ENCODE data around the gene PRKCH.

The PRKCH gene

GRCh38 chr14:61475316-61475715, 153.9 kb downstream of the PRKCH start:
- peak; percentile 63 for DNase-seq (ENCODE audit: low spot score)

DNA sequence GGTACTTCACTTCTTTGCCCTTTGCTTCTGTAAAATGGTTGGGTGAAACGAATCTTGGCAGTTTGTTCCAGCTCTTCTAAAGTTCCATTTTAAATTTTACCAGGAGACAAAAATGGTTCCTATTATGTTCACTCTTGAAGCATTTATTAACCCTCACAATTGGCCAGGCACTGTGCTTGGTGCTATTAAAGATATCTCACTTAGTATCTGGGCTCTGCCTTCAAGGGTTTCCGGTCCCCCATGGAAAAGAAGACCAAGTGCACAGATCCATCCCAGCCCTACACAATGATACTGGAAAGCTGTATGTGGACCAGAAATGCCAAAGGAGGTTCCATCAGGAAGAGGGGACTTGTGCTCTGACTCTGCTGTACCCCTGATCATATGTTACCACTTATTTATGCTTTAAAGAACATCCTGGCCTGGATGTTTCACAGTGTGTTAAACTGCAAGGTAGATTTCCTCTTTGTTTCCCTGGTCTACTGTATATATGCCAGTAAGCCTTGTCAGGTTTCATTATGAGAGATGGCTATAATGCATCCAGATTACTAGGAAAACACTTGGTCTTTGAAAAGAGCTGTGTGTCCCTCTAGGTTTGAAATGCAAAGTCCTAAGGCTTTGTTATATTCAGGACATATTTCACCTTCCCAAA, 154.8 kb downstream of the PRKCH start:
- DNase-seq (ENCODE audit: low spot score), result no peak

DNA sequence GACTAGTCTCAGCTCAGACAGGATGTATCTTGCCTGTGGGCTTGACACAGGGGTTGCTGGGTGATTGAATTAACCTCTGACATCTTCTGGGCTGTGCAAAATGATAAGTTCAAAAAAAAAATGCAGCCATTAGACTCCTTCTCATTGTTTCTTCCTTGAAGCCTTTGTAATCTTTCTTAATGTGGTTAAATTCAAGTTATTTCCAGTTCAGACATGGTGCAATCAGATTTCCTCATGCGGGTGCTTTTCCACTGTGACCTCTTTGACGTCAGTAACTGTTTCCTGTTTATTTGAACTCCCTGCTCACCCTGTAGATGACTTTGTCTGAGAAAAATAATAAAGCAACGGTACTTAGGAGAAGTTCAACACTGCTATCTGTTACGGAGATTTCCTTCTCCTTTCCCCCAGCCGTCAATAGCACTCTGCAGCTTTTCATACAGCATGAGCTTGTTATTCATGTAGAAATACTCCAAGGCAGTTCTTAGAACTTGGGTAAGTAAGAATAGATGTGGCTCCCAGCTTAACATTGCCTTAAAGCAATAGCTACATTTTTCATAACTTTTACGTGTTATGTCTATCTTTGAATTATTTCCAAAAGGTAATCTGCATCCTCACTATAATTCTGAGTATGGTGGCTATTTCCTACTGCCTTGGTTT, 155.5 kb downstream of the PRKCH start:
- peak; percentile 87 for DNase-seq (ENCODE audit: low spot score)

GRCh38 chr14:61477712-61478462, 156.5 kb downstream of the PRKCH start:
- DNase-seq (ENCODE audit: low spot score), result no peak

GRCh38 chr14:61478971-61479473, 157.6 kb downstream of the PRKCH start:
- no peak for DNase-seq (ENCODE audit: low spot score)

GRCh38 chr14:61479746-61480502, 158.5 kb downstream of the PRKCH start:
- DNase-seq (ENCODE audit: low spot score), result no peak

DNA sequence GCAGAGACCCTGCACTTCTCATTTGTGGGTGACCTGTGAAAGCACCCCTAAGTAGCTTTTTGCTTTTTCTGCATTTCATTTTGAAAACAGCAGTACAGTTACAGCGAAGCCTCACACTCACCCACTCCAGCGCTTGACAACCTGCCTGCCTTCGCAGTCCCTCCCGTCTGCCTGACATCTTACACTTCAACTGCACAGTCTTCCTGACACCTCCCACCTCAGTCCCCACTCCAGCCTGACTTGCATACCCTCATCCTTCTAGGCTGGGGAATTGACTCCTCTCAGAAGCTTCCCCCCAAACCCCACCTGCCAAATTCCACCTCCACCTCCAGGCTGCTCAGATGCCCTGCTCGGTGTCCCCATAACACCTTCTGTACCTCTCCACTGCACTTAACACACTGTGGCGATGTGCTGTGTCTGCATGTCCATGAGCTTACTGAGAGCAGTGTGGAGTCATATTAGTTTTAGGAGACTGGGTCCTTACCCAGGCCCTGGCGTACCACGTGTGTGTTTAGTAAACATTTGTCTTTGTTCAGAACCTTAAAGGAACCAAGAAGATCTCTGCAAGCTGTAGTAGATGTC, 159.4 kb downstream of the PRKCH start:
- DNase-seq (ENCODE audit: low spot score), result no peak

- DNase-seq (ENCODE audit: low spot score), result no peak
Observed at GRCh38 chr14:61481701-61482100, 160.3 kb downstream of the PRKCH start.

GRCh38 chr14:61482348-61483206, 161.2 kb downstream of the PRKCH start:
- DNase-seq (ENCODE audit: low spot score), result no peak

GRCh38 chr14:61483476-61483875, 162.1 kb downstream of the PRKCH start:
- no peak for DNase-seq (ENCODE audit: low spot score)

DNA sequence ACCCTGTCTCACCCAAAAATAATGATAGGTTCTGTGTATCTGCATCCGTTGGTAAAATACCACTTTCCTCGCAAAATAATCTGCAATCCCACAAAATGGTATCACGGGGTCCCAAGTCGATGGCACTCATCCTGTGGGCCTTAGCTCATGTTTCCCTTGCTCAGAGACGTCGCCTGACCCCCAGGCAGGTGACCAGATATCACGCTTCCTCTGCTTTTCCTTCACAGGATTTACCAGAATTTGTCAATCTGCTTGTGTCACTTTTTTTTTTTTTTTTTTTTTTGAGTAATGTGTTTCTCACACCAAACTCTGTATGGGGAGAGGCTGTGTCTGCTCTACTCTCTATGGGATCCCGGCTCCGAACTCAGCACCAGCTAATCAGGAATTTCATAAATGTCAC, 162.7 kb downstream of the PRKCH start:
- DNase-seq (ENCODE audit: low spot score), result no peak

DNA sequence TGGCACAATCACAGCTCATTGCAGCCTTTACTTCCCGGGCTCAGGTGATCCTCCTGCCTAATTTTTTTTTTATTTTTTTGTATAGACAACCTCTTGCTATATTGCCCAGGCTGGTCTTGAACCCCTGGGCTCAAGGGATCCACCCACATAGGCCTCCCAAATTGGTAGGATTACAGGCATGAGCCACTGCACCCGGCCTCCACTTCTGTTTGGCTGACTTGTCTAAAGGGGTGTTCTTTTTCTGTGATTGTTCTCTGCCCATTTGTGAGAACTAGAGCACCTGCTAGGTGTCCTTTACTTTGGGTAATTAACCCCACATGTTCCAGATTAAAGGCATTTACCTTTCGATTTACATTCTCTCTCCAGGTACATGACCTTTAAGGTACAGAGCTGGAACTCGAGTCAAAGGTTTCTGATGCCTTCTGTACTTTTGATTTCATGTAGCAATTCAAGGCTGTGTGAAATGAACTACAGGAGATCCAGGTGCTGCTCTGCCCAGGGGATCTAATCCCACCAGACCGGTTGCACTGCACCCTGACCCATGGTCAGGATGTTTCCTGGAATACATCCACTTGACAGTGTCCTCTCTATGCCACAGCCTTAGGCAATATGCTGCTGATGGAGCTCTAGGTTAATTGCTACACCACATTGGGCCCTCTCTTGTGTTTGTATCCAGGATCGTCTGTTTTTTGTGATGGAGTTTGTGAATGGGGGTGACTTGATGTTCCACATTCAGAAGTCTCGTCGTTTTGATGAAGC, 163.6 kb downstream of the PRKCH start:
- no peak for DNase-seq (ENCODE audit: low spot score)

DNA sequence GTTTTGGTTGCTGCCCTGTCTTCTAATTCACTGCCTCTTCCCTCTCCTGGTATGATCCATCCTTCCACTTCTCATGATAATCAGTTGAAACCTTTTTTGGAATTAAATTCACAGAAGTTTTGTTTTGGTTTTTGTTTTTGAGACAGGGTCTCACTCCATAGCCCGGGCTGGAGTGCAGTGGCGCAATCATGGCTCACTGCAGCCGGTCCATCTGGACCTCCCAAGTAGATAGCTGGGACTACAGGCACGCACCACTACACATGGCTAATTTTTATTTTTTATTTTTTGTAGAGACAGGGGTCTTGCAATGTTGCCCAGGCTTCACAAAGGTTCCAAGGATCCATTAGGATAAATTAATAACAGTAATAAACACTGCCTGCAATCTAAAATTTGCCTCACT, 164.3 kb downstream of the PRKCH start:
- DNase-seq (ENCODE audit: low spot score), result no peak

GRCh38 chr14:61486930-61487495, 165.6 kb downstream of the PRKCH start:
- no peak for DNase-seq (ENCODE audit: low spot score)

DNA sequence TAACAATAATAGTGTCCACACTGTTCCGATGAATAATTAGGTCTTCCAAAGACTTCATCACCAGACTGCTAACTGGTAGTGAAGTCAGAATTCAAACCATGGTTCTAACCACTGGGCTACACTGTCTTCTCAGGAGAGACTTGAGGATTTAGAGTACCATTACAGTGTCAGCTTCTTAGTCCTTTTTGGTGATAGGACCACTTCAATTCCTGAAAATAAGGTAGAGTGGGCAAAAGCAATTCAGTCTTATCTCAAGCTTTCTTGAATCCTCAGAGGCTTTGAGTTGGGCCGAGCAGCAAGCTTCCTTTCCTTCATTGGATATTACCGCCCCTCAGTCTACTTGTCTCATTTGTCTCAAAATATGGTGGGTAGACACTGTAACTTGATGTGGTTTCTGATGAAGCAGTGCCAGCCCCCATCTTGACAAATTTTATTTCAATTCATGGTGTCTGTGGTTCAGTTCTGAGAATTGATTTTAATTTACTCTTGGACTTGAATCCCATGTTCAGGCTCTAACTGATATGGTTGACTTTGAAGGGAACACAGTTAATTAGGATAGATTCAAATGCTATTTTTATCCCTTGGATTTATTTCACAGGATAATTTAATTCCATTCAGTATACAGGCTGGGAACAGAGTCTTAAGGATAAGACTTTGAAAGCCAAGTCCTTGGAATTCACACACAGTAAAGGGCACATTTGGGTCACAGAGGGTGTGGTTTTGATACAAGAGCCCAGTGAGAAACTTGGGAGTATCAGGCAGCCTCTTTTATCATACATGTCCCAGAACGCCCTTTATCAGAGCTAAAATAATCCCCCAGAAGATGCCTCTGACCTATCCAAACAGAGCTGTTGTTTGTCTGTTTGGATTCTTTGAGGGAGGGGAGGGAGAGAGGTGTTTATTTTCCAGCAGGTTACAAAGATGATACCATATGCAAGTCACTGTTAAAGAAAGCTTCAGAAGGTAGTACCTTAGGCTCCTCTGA, 167.3 kb downstream of the PRKCH start:
- DNase-seq (ENCODE audit: low spot score), result no peak

DNA sequence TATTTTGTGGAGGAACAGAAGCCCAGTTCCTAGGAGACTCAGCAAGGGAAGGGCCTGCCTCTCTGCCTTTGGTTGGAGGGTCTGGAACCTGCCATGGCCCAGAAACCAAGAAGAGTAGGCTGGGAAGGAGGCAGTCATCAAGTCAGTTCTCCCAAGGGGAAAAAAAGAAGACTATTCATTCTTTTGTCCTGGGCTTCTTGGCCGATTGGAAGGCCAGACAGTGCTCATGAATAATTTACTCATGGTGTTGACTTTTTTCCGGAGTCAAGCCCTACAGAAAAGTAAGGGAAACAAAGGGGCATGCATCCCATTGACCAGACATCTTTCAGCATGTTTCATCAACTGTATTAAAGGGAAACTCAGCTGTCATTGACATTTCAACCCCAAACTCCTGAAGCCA, 168.1 kb downstream of the PRKCH start:
- no peak for DNase-seq (ENCODE audit: low spot score)

- no peak for DNase-seq (ENCODE audit: low spot score)
Observed at GRCh38 chr14:61489932-61490331, 168.6 kb downstream of the PRKCH start.

DNA sequence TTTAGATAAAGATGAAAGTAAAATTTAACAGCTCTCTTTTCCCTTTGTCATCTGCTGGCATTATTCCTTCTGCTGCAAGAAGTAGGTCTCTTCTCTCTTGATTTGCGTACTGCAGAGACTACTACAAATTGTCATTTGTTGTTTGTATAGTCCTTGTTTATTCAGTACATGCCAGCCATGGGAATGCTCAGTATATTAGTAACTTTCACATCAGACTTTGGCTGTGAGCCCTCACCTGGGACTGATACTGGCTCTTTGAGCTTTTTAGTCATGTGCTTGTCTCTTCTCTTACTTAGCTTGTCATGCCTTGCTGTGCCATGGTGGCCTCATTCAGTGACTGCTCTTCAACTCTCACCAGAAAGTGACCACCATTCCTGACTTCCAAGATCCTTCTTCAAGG, 169.8 kb downstream of the PRKCH start:
- DNase-seq (ENCODE audit: low spot score), result no peak

Data from CD4-positive, alpha-beta T cell treated with Interleukin-2 at 100 ng/mL for 4 hours (primary cell).